ENCODE data around the gene MXRA8.

GRCh38 chr1:1306661-1307260 lies 51.6 kb downstream of the MXRA8 start:
- TF ChIP-seq POLR2AphosphoS5 (IDR thresholded peaks at IDR 0.05; ENCODE audit: low read depth), result no peak
- TF ChIP-seq, protein P1, sequence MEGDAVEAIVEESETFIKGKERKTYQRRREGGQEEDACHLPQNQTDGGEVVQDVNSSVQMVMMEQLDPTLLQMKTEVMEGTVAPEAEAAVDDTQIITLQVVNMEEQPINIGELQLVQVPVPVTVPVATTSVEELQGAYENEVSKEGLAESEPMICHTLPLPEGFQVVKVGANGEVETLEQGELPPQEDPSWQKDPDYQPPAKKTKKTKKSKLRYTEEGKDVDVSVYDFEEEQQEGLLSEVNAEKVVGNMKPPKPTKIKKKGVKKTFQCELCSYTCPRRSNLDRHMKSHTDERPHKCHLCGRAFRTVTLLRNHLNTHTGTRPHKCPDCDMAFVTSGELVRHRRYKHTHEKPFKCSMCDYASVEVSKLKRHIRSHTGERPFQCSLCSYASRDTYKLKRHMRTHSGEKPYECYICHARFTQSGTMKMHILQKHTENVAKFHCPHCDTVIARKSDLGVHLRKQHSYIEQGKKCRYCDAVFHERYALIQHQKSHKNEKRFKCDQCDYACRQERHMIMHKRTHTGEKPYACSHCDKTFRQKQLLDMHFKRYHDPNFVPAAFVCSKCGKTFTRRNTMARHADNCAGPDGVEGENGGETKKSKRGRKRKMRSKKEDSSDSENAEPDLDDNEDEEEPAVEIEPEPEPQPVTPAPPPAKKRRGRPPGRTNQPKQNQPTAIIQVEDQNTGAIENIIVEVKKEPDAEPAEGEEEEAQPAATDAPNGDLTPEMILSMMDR (IDR thresholded peaks at IDR 0.05; ENCODE audit: insufficient read depth, low read length), result no peak
